Ascending aorta (tissue), 2 donors: Measurements from ENCODE around the gene GRIN1. TPM values are rescaled to one million over a fixed set of nuclear protein-coding genes. Genes with fewer than 3 reads are reported as not detected.
"Not testable (repeated sequence)": the region's sequence is repeated elsewhere in the genome, so short reads cannot be mapped to it uniquely, and the experiment has no call there.

ENCODE experiments used
- DNase-seq, 2 donors: peaks; one replicate each; pipeline ENCODE4 v3.0.0-alpha.2; 2019; ENCODE audit warnings: low spot score in 2 of 2
- H3K27ac ChIP-seq, 2 donors: fragments of 200-600 bp; sonication (generic); one replicate each; pipeline ENCODE4 v1.5.1; 2016 to 2017; ENCODE audit warnings: mild to moderate bottlenecking in 1 of 2
- H3K27me3 ChIP-seq: fragments of 200-600 bp; sonication (generic); one replicate; pipeline ENCODE4 v1.5.1; 2017
- H3K36me3 ChIP-seq, 2 donors: fragments of 200-600 bp; sonication (generic); one replicate each; pipeline ENCODE4 v1.5.1; 2016
- H3K4me1 ChIP-seq, 2 donors: fragments of 200-600 bp; sonication (generic); one replicate each; pipeline ENCODE4 v1.5.1; 2016 to 2017; ENCODE audit warnings: mild to moderate bottlenecking in 1 of 2
- H3K4me3 ChIP-seq, 2 donors: fragments of 200-600 bp; sonication (generic); one replicate each; pipeline ENCODE4 v1.5.1; 2016 to 2017; ENCODE audit warnings: mild to moderate bottlenecking in 1 of 2
- H3K9me3 ChIP-seq, 2 donors: fragments of 200-600 bp; sonication (generic); one replicate each; pipeline ENCODE4 v1.5.1; 2016
- intact Hi-C: fragments of 100-400 bp; cut with DNase I; formaldehyde crosslinking; loops from one replicate; pipeline ENCODE4 v1.15.1; 2023
- total RNA-seq: library from RNA; depleted of rRNA; stranded (reverse); fragments of >200 nt; gene quantifications from one replicate; pipeline ENCODE4 v1.1.0, GENCODE V29; 2016
- TF ChIP-seq, protein P1 (sequence below), 3 experiments: fragments of 200-600 bp in 2 of 3; fragments of 450-650 bp in 1 of 3; sonication (generic) in 2 of 3; IDR thresholded peaks; one replicate each; pipeline ENCODE4 v1.5.1; 2016 to 2019; ENCODE audit warnings: antibody characterized with exemption in 3 of 3, mild to moderate bottlenecking in 1 of 3, moderate library complexity in 1 of 3

Gene GRIN1
- total RNA-seq, 1 donor from 2014 or later: not detected

DNA sequence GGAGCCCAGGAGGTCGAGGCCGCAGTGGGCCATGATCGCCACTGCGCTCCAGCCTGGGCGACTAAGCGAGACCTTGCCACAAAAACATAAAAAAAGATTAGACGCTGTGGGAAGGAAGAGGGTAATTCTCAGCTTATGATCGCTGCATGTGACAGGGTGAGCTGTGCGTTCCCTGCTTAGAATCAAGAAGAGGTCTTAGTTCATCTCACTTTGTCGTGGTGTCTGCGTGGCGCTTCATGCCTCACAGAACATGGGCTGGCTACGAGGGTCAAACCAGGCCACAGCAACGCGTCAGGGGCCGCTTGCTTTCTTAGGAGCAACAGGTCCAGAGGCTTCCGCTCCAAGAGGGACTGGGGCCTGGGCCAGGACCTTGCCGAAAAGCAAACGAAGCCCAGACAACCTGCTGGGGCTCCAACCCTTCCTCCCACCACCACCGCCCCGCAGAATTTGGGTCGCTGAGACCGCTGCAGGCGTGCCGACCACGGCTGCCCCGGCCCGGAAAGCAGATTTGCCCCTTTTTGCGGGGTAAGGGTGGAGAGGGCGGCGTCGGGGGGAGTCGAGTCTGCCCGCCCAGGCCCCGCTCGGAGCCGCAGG lies 10.0 kb upstream of the GRIN1 start:
- Histone ChIP-seq H3K4me1 (peaks cover 7 to 12% of the 10 kb centered on the region in 2 donors), H3K36me3 (no peaks in the 10 kb centered on the region), H3K4me3 (peak overlapping the region; percentile 73 to 81), H3K27ac (peak overlapping the region; percentile 54 to 70), H3K9me3 (no peaks in the 10 kb centered on the region), H3K27me3 (no peaks in the 10 kb centered on the region)
- intact Hi-C loops: loop anchor here (1.0 kb wide), 1 partner anchor 94 kb away; no protein-coding TSS in a partner anchor
- DNase-seq: no peak
- TF ChIP-seq, protein P1, sequence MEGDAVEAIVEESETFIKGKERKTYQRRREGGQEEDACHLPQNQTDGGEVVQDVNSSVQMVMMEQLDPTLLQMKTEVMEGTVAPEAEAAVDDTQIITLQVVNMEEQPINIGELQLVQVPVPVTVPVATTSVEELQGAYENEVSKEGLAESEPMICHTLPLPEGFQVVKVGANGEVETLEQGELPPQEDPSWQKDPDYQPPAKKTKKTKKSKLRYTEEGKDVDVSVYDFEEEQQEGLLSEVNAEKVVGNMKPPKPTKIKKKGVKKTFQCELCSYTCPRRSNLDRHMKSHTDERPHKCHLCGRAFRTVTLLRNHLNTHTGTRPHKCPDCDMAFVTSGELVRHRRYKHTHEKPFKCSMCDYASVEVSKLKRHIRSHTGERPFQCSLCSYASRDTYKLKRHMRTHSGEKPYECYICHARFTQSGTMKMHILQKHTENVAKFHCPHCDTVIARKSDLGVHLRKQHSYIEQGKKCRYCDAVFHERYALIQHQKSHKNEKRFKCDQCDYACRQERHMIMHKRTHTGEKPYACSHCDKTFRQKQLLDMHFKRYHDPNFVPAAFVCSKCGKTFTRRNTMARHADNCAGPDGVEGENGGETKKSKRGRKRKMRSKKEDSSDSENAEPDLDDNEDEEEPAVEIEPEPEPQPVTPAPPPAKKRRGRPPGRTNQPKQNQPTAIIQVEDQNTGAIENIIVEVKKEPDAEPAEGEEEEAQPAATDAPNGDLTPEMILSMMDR (IDR thresholded peaks at IDR 0.05): no peak

DNA sequence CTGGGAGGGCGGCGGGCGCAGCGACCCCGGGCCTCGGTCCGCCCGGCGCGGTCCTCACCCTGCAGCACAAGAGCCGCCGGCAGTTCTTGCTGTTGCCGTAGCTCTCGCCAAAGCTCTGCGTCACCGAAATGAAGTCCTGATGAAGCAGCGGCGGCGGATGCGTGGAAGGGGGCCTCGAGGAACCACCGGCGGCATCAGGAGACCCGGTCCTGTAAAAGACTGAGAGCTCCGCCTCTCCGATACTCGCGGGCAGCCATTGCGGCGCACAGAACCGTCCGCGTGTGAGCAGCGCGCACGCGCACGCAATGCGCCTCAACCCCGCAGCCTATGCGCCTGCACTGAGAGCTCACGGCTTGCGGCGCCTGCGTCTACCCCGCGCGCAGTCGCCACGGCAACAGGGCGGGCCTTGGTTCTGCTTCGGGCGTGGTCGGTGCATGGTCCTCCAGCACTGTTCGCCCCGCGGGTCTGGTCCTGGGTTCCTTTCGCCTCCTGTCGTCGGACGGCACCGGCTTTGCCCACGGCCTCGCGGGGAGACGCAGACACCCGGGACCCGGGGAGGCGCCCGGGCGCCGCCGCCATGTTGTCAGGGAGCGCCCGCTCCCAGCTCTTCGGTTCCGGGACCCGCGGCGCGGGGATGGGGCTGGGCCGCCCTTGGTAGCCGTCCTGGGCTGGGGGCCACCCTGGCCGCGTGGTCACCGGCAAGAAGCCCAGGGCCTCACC lies 9.3 kb upstream of the GRIN1 start:
- Histone ChIP-seq H3K36me3 (no peaks in the 10 kb centered on the region), H3K4me1 (peaks cover 7 to 12% of the 10 kb centered on the region in 2 donors), H3K9me3 (no peaks in the 10 kb centered on the region), H3K27ac (peak overlapping the region; percentile 54 to 70), H3K4me3 (peak overlapping the region; percentile 73 to 81), H3K27me3 (no peaks in the 10 kb centered on the region)
- TF ChIP-seq, protein P1 (IDR thresholded peaks at IDR 0.05): no peak
- DNase-seq: peak; percentile 34 to 89
- intact Hi-C loops: loop anchor here (1.0 kb wide), 1 partner anchor 94 kb away; no protein-coding TSS in a partner anchor

DNA sequence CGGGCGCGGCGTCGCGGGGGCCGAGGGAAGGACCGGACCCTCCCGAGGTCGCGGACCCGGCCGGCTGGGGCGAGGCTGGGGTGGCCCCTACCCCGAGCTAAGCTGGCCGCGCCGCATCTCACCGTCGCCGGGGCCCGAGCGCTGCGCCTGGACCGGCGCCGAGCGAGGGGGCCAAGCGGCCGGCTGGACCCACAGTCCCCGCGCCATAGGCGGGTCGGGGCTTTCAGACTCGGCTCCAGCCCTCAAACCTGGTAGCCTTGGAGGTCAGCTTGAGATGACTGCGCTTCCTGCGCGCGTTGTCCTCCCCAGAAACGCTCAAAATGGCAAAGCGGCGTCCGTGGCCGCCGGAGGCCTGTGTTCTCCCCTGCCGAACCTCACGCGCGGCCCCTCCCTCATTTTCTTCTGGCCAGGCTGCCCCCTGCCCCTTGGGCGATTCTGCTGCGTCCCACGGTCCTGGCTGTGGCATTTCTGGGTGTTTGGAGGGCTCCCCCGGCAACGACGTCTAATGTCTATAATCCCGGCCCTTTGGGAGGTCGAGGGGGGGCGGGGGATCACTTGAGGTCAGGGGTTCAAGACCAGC lies 8.7 kb upstream of the GRIN1 start:
- DNase-seq: no peak
- Histone ChIP-seq H3K4me3 (peak overlapping the region; percentile 73 to 81), H3K9me3 (no peaks in the 10 kb centered on the region), H3K4me1 (peaks cover 7 to 12% of the 10 kb centered on the region in 2 donors), H3K27ac (peak overlapping the region in 1 of 2 donors; percentile 54), H3K27me3 (no peaks in the 10 kb centered on the region), H3K36me3 (no peaks in the 10 kb centered on the region)
- intact Hi-C loops: no loop called here
- TF ChIP-seq, protein P1 (IDR thresholded peaks at IDR 0.05): no peak

DNA sequence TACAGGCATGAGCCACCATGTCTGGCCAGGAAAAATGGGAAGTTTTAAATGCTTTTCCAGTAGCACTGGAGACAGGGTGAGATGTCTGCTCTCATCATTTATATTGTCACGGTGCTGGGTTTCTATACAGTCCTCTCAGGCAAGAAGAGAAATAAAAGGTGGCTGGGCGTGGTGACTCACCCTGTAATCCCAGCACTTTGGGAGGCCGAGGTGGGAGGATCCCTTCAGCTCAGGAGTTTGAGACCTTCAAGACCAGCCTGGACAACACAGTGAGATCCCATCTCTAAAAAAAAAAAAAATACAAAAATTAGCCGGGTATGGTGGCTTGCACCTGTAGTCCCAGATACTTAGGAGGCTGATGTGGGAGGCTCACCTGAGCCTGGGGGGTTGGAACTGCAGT lies 4.8 kb upstream of the GRIN1 start:
- DNase-seq: no peak
- TF ChIP-seq, protein P1 (IDR thresholded peaks at IDR 0.05): no peak
- H3K27me3 ChIP-seq: peaks cover 17% of the 10 kb centered on the region

GRCh38 chr9:137135154-137135553 lies 3.8 kb upstream of the GRIN1 start:
- H3K36me3 ChIP-seq, DNase-seq, H3K4me3 ChIP-seq, H3K4me1 ChIP-seq, H3K27ac ChIP-seq, H3K9me3 ChIP-seq, intact Hi-C loops: not testable (repeated sequence)
- peaks cover 17% of the 10 kb centered on the region for H3K27me3 ChIP-seq

More for the DNA sequence above, 4.8 kb upstream of the GRIN1 start:
- no peaks in the 10 kb centered on the region for H3K36me3 ChIP-seq
- no peaks in the 10 kb centered on the region for H3K4me1 ChIP-seq
- intact Hi-C loops: no loop called here
- H3K27ac ChIP-seq: no peak overlapping the region
- H3K4me3 ChIP-seq: no peak overlapping the region
- H3K9me3 ChIP-seq: no peaks in the 10 kb centered on the region
